Bone marrow (tissue), 2 donors: ENCODE measurements around the gene KDM1A.

ENCODE experiments used
- DNase-seq, 2 donors: peaks; one replicate each; lab custom pipeline; 2025; lab: John Stamatoyannopoulos, UW

The KDM1A gene

GRCh38 chr1:23110391-23110790, 91.1 kb downstream of the KDM1A start:
- no peak for DNase-seq

- peak in 1 of 2 donors; percentile 30 for DNase-seq
Observed at GRCh38 chr1:23111600-23112535, 92.6 kb downstream of the KDM1A start.

DNA sequence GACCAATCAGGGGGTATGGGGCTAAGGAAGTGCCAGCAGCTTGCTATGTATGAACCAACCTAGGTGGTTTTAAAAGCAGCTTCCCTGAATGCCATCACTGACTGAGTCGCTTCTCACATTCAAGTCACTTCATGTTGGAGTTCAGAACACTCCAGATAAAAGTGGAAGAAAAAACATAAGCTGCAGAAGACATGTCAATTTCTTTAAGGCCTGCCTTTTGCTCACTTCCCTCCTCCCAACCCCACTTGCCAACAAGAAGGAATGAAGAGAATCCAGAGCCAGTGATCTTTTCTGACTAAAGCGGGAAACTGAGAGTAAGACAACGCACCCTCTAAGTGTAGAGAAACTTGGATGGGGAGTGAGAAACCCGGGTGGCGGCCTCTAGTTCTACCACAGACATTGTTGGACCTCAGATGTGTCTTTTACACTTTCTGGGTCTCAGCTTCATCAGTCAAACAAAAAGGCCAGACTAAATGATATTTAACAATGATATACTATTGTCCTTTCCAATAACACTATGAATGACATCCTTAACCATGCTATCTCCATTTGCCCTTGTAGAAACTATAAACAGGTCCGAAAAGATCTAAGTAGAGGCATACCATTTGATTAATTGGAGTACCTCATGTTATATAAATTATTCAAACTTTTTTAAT, 95.3 kb downstream of the KDM1A start:
- no peak for DNase-seq

- DNase-seq: no peak
Observed at GRCh38 chr1:23116216-23116836, 97.1 kb downstream of the KDM1A start.

DNA sequence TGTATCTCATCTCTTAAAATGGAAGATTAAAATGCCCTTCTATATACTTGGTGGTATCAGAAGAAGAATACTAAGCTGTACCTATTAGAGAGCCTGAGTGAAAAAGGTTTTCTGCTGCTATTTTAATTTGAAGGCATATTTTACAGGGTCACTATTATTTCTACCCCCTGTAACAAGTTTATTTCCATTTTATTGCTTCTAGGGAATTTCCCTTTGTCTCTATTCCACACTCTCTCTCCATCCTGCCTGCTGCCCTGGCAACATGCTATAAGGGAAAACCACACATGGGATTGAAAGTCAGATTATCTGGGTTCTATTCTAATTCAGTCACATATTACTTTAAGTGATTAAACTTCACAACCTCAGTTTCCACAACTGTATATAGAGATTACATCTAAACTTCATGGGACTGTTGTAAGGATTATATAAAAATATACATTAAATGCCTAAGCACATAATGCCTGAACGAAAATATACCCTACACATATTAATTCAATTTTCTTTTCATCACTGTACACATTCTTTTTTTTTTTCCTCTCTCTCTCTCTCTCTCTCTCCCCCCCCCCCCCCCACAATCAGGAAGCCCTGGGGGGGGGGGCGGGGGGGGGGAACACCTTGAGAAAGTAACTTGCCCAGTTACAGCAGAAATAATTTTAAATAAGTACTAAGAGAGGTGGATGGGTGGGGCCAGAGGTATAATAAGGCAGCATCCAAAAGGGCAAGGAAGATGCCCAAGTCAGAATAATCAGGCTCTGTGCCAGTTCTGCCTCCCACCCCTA, 97.8 kb downstream of the KDM1A start:
- DNase-seq: no peak

GRCh38 chr1:23118407-23118806, 99.1 kb downstream of the KDM1A start:
- DNase-seq: no peak

GRCh38 chr1:23118957-23119792, 99.9 kb downstream of the KDM1A start:
- DNase-seq: peak in 1 of 2 donors; percentile 50

- no peak for DNase-seq
Observed at GRCh38 chr1:23120383-23120782, 101.1 kb downstream of the KDM1A start.

- DNase-seq: no peak
Observed at GRCh38 chr1:23122023-23122748, 102.9 kb downstream of the KDM1A start.

- DNase-seq: no peak
Observed at GRCh38 chr1:23122796-23123195, 103.5 kb downstream of the KDM1A start.

DNA sequence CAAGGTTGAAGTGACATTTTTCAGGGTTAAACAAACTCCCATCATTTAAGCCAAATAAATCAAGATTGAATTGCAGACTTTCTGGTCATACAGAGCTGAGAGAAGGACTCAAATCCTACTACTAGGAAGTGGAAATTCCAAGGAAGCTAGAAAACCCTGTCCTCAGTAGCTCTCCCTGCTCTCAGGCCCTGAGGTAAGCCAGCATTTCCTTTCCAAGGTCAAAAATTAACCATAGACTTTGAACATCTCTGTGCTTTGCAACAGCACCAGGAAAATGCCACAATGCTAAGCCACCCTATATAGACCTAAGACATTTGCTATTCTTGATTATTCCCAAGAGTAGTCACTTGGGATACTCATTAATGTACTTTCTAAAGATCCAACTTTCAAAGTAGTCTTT, 104.3 kb downstream of the KDM1A start:
- DNase-seq: no peak

GRCh38 chr1:23124259-23125026, 105.2 kb downstream of the KDM1A start:
- DNase-seq: no peak

DNA sequence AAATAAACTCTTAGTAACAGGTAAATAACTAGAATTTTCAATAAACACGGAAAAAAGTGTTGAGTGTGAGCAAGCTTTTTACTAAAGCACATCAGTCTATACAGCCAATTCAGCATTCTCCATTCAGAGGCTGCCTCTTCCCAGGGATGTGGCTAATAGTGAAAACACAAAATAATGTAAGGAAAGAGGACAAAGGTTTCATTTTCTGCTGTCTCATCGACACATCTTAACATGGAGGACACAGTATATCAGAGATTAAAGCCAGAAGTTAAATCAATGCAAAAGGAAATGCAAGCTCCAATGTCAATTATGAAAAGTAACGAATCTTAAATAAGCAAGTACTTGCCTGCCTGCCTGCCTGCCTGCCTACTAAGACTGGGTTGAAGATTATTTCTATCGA, 106.2 kb downstream of the KDM1A start:
- DNase-seq: no peak

DNA sequence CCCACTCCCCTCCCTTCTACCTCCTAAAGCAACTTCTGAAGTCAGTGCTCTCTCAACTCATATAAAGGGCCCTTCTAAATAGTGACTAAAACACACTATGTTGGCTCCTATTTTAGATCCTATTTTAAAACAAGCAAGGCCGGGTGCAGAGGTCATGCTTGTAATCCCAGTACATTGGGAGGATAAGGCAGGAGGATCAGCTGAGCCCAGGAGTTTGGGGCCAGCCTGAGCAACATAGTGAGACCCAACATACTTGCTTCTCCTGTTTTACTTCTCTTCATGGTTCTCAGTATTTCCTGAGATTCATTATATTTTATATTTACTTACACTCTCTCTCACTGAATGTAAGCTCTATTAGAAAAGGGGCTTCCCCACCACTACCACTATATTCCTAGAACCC, 106.9 kb downstream of the KDM1A start:
- DNase-seq: no peak

DNA sequence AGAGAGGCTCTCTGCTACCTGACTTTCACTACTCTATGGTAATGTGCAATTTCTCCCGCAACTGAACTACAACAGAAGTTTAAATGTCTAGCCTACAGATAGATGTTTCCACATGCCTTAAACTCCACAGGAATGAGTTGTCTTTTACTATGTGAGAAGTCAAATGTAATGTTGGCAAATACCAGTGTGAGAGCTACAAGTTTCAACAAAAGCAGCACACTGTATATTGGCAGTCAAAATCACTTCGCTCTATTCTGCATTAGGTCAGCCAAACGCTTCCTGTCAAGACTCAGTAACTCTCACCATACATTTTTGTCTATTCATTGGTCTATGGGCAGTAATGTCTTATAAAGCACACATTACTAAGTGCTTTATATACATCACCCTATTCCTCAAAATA, 107.5 kb downstream of the KDM1A start:
- no peak for DNase-seq

- no peak for DNase-seq
Observed at GRCh38 chr1:23129846-23130245, 110.6 kb downstream of the KDM1A start.

- DNase-seq: no peak
Observed at GRCh38 chr1:23132033-23132432, 112.8 kb downstream of the KDM1A start.
